WTC11 (cell line): ENCODE data around the gene PRKN.

Experiments used
- CTCF ChIP-seq: fragments of 200-600 bp; IDR thresholded peaks from 2 replicates; pipeline ENCODE4 v1.8.0; 2022; ENCODE audit warnings: antibody characterized with exemption
- FOXJ3 ChIP-seq: sonication (generic); formaldehyde crosslinking; IDR thresholded peaks from 2 replicates; pipeline ENCODE4 v1.9.0; 2021; ENCODE audit warnings: missing genetic modification reagents, mild to moderate bottlenecking, borderline replicate concordance
- GABPB1 ChIP-seq: sonication (generic); formaldehyde crosslinking; IDR thresholded peaks from 2 replicates; pipeline ENCODE4 v1.8.1; 2023; ENCODE audit warnings: mild to moderate bottlenecking, missing genetic modification reagents
- PRRX2 ChIP-seq: fragments of 250-450 bp; sonication (Bioruptor Pico); IDR thresholded peaks from 2 replicates; pipeline ENCODE4 v1.8.0; 2021; ENCODE audit warnings: mild to moderate bottlenecking
- TEAD1 ChIP-seq: sonication (generic); formaldehyde crosslinking; IDR thresholded peaks from 2 replicates; pipeline ENCODE4 v1.8.0; 2022; ENCODE audit warnings: mild to moderate bottlenecking, missing genetic modification reagents
- ZBTB43 ChIP-seq: sonication (generic); formaldehyde crosslinking; IDR thresholded peaks from 2 replicates; pipeline ENCODE4 v1.8.1; 2023; ENCODE audit warnings: mild to moderate bottlenecking, missing genetic modification reagents
- TF ChIP-seq, protein P1 (sequence below): sonication (generic); formaldehyde crosslinking; IDR thresholded peaks from 2 replicates; pipeline ENCODE4 v1.8.0; 2023; ENCODE audit warnings: mild to moderate bottlenecking, missing genetic modification reagents
- TF ChIP-seq, protein P2 (sequence below): sonication (generic); formaldehyde crosslinking; IDR thresholded peaks from 2 replicates; pipeline ENCODE4 v1.8.1; 2022; ENCODE audit warnings: low read depth, missing genetic modification reagents, borderline replicate concordance

DNA sequence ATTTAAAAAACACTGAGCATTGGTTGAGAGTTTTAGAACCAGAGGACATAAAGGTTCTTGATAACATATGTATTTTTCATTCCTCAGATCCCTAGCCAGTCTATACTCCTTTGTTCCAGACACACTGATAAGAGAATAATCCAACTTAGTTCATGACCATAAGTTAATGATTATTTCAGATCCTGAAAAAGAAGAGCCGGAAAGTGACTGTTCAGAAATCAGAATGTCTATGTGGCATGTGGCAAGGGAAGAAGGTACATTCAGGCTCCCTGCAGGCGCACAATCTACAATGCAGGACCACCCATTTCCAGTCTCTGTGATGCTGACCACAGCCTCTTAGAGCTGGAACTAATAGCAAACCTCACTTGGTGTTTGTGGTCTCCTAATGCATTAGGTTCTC, 787.0 kb downstream of the PRKN start:
- TF ChIP-seq TEAD1 (CRISPR knock-in tag): no peak
- TF ChIP-seq, protein P1, sequence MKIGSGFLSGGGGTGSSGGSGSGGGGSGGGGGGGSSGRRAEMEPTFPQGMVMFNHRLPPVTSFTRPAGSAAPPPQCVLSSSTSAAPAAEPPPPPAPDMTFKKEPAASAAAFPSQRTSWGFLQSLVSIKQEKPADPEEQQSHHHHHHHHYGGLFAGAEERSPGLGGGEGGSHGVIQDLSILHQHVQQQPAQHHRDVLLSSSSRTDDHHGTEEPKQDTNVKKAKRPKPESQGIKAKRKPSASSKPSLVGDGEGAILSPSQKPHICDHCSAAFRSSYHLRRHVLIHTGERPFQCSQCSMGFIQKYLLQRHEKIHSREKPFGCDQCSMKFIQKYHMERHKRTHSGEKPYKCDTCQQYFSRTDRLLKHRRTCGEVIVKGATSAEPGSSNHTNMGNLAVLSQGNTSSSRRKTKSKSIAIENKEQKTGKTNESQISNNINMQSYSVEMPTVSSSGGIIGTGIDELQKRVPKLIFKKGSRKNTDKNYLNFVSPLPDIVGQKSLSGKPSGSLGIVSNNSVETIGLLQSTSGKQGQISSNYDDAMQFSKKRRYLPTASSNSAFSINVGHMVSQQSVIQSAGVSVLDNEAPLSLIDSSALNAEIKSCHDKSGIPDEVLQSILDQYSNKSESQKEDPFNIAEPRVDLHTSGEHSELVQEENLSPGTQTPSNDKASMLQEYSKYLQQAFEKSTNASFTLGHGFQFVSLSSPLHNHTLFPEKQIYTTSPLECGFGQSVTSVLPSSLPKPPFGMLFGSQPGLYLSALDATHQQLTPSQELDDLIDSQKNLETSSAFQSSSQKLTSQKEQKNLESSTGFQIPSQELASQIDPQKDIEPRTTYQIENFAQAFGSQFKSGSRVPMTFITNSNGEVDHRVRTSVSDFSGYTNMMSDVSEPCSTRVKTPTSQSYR (CRISPR knock-in tag): no peak
- no peak for TF ChIP-seq PRRX2 (CRISPR knock-in tag)
- TF ChIP-seq GABPB1 (CRISPR knock-in tag): no peak
- no peak for TF ChIP-seq ZBTB43
- TF ChIP-seq, protein P2, sequence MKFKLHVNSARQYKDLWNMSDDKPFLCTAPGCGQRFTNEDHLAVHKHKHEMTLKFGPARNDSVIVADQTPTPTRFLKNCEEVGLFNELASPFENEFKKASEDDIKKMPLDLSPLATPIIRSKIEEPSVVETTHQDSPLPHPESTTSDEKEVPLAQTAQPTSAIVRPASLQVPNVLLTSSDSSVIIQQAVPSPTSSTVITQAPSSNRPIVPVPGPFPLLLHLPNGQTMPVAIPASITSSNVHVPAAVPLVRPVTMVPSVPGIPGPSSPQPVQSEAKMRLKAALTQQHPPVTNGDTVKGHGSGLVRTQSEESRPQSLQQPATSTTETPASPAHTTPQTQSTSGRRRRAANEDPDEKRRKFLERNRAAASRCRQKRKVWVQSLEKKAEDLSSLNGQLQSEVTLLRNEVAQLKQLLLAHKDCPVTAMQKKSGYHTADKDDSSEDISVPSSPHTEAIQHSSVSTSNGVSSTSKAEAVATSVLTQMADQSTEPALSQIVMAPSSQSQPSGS (CRISPR knock-in tag): no peak
- no peak for TF ChIP-seq CTCF
- no peak for TF ChIP-seq FOXJ3 (CRISPR knock-in tag)
